Sigmoid colon (tissue), 3 donors: ENCODE data around the gene RGS7.

Source experiments
- POLR2A ChIP-seq, 2 donors: fragments of 450-650 bp; IDR thresholded peaks; one replicate each; pipeline ENCODE4 v1.6.1; 2016; ENCODE audit warnings: antibody characterized with exemption in 2 of 2, mild to moderate bottlenecking in 2 of 2, moderate library complexity in 2 of 2
- TF ChIP-seq, protein P1 (sequence below), 4 experiments: fragments of 450-650 bp in 3 of 4; fragments of 200-600 bp in 1 of 4; IDR thresholded peaks; one replicate each; pipeline ENCODE4 v1.5.1; 2016 to 2019; ENCODE audit warnings: antibody characterized with exemption in 4 of 4, mild to moderate bottlenecking in 3 of 4, moderate library complexity in 2 of 4

DNA sequence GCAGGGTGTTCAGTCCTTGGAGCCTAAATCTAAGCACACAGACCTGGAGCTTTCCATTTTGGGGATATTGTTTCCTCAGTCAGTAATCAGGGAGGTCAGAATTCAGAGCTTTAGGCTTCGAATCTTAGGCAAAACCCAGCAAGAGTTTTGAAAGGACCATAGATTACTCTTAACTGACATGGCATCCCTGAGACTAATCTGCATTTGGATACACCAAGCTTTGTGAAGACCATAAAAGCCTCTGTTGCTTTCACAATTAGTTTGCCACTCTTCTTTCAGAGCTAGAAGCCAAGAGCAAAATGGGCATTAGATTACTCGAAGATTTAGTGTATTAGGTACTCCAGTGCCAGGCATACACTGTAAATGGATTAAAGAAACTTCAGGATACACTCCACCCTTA is 613.3 kb downstream of the RGS7 start:
- TF ChIP-seq, protein P1, sequence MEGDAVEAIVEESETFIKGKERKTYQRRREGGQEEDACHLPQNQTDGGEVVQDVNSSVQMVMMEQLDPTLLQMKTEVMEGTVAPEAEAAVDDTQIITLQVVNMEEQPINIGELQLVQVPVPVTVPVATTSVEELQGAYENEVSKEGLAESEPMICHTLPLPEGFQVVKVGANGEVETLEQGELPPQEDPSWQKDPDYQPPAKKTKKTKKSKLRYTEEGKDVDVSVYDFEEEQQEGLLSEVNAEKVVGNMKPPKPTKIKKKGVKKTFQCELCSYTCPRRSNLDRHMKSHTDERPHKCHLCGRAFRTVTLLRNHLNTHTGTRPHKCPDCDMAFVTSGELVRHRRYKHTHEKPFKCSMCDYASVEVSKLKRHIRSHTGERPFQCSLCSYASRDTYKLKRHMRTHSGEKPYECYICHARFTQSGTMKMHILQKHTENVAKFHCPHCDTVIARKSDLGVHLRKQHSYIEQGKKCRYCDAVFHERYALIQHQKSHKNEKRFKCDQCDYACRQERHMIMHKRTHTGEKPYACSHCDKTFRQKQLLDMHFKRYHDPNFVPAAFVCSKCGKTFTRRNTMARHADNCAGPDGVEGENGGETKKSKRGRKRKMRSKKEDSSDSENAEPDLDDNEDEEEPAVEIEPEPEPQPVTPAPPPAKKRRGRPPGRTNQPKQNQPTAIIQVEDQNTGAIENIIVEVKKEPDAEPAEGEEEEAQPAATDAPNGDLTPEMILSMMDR (IDR thresholded peaks at IDR 0.05): no peak
- no peak for TF ChIP-seq POLR2A (IDR thresholded peaks at IDR 0.05)
